H1 (cell line): ENCODE data around the gene PCDHA13. TPM values are rescaled to one million over a fixed set of nuclear protein-coding genes. Genes with fewer than 3 reads are reported as not detected.

ENCODE experiments used
- CTCF ChIA-PET: fragments of 300-600 bp; sonication (Branson Sonifier 250); formaldehyde crosslinking; loops from one replicate; lab custom pipeline; 2021; ENCODE audit not compliant: partially characterized antibody; lab: Charles Lee
- POLR2A ChIA-PET: fragments of 300-600 bp; sonication (Branson Sonifier 250); formaldehyde crosslinking; loops from one replicate; lab custom pipeline; 2021; ENCODE audit warnings: inconsistent platforms; ENCODE audit not compliant: partially characterized antibody; lab: Charles Lee
- DNase-seq, 2 experiments: peaks; one replicate each; pipeline versions ENCODE4 v3.0.0 to v3.0.0-alpha.2; 2010 to 2022; ENCODE audit warnings: low spot score in 2 of 2, low read depth in 1 of 2, mixed read lengths in 1 of 2
- FAIRE-seq: peaks from 2 replicates; lab custom pipeline; 2011; peaks lifted over from hg19 to GRCh38; lab: Jason Lieb, UNC
- H2AFZ ChIP-seq: 2 replicates; pipeline ENCODE4 v1.8.1; 2012; ENCODE audit warnings: low read length, inconsistent platforms
- H2AK5ac ChIP-seq: 2 replicates; pipeline ENCODE4 v1.6.1; 2013; ENCODE audit warnings: low read depth, low read length
- H2BK120ac ChIP-seq: replicated peaks from 2 replicates; pipeline ENCODE3; 2013; ENCODE audit warnings: low read depth, low read length, inconsistent platforms
- H2BK12ac ChIP-seq: 2 replicates; pipeline ENCODE4 v1.6.1; 2013; ENCODE audit warnings: low read depth, low read length
- H2BK15ac ChIP-seq: 2 replicates; pipeline ENCODE4 v1.6.1; 2013; ENCODE audit warnings: low read length
- H2BK20ac ChIP-seq: 2 replicates; pipeline ENCODE4 v1.6.1; 2013; ENCODE audit warnings: low read length
- H2BK5ac ChIP-seq: 2 replicates; pipeline ENCODE4 v1.6.1; 2013; ENCODE audit warnings: low read depth, low read length
- H3K14ac ChIP-seq: 2 replicates; pipeline ENCODE4 v1.6.1; 2013; ENCODE audit warnings: inconsistent platforms; ENCODE audit not compliant: insufficient read length
- H3K18ac ChIP-seq: 2 replicates; pipeline ENCODE4 v1.6.1; 2013; ENCODE audit warnings: low read length; ENCODE audit errors: extremely low read depth
- H3K23ac ChIP-seq: 2 replicates; pipeline ENCODE4 v1.6.1; 2013; ENCODE audit warnings: inconsistent platforms; ENCODE audit not compliant: insufficient read length
- H3K23me2 ChIP-seq: 2 replicates; pipeline ENCODE4 v1.6.1; 2013; ENCODE audit warnings: low read depth, low read length
- H3K27ac ChIP-seq: 2 replicates; pipeline ENCODE4 v1.6.1; 2011; ENCODE audit warnings: low read depth, low read length, inconsistent platforms
- H3K27me3 ChIP-seq, 4 experiments: replicated peaks in 1 of 4; 1 replicate in 1 of 4; 2 replicates in 3 of 4; pipeline versions ENCODE4 v1.6.1 to v1.8.1; 2011 to 2013; ENCODE audit warnings: low read length in 3 of 4, mild to moderate bottlenecking in 3 of 4, inconsistent platforms in 2 of 4, mixed read lengths in 2 of 4, moderate library complexity in 1 of 4; ENCODE audit not compliant: control insufficient read depth in 3 of 4, insufficient read depth in 3 of 4; ENCODE audit errors: extremely low read depth in 1 of 4
- H3K36me3 ChIP-seq, 4 experiments: 2 replicates each; pipeline versions ENCODE4 v1.6.1 to v1.8.1; 2011 to 2013; ENCODE audit warnings: mild to moderate bottlenecking in 4 of 4, low read length in 3 of 4, moderate library complexity in 2 of 4, control low read depth in 1 of 4, inconsistent platforms in 1 of 4; ENCODE audit not compliant: insufficient read depth in 4 of 4, control insufficient read depth in 2 of 4
- H3K4ac ChIP-seq: replicated peaks from 2 replicates; pipeline ENCODE3; 2013; ENCODE audit warnings: low read length, low read depth, mixed read lengths, inconsistent platforms; ENCODE audit not compliant: insufficient read length
- H3K4me1 ChIP-seq, 4 experiments: replicated peaks in 1 of 4; 1 replicate in 1 of 4; 2 replicates in 3 of 4; pipeline versions ENCODE4 v1.6.1 to v1.8.1; 2011 to 2013; ENCODE audit warnings: low read length in 3 of 4, inconsistent platforms in 2 of 4, mixed read lengths in 1 of 4; ENCODE audit not compliant: insufficient read depth in 4 of 4, control insufficient read depth in 3 of 4
- H3K4me2 ChIP-seq, 2 experiments: 2 replicates each; pipeline versions ENCODE4 v1.6.1 to v1.8.1; 2011 to 2013; ENCODE audit warnings: low read depth in 2 of 2, low read length in 2 of 2, control low read depth in 1 of 2, inconsistent platforms in 1 of 2, mild to moderate bottlenecking in 1 of 2; ENCODE audit not compliant: insufficient read depth in 1 of 2
- H3K4me3 ChIP-seq, 4 experiments: fragments of 200-600, 300-600 bp in 1 of 4; sonication (generic), shearing (Covaris generic), sonication (Bioruptor Twin) in 1 of 4; 2 replicates each; pipeline versions ENCODE4 v1.5.1 to v1.8.1; 2011 to 2016; ENCODE audit warnings: low read length in 4 of 4, low read depth in 3 of 4, control low read depth in 2 of 4, inconsistent platforms in 2 of 4, mild to moderate bottlenecking in 2 of 4, mixed read lengths in 1 of 4, moderate library complexity in 1 of 4; ENCODE audit not compliant: insufficient read depth in 2 of 4; ENCODE audit errors: extremely low read depth in 1 of 4
- H3K56ac ChIP-seq: replicated peaks from 2 replicates; pipeline ENCODE3; 2013; ENCODE audit warnings: low read depth, mild to moderate bottlenecking, mixed read lengths, low read length, inconsistent platforms; ENCODE audit not compliant: insufficient read length
- H3K79me1 ChIP-seq: 2 replicates; pipeline ENCODE4 v1.6.1; 2013; ENCODE audit warnings: low read depth, low read length, control low read depth
- H3K79me2 ChIP-seq, 2 experiments: 2 replicates each; pipeline versions ENCODE4 v1.6.1 to v1.8.1; 2012 to 2013; ENCODE audit warnings: low read length in 2 of 2, mild to moderate bottlenecking in 2 of 2, inconsistent platforms in 1 of 2; ENCODE audit not compliant: insufficient read depth in 2 of 2, control insufficient read depth in 1 of 2
- H3K9ac ChIP-seq, 4 experiments: replicated peaks in 1 of 4; 1 replicate in 1 of 4; 2 replicates in 3 of 4; pipeline versions ENCODE4 v1.6.1 to v1.8.1; 2011 to 2013; ENCODE audit warnings: low read depth in 3 of 4, low read length in 3 of 4, control low read depth in 2 of 4, mild to moderate bottlenecking in 2 of 4, moderate library complexity in 2 of 4, inconsistent platforms in 1 of 4; ENCODE audit errors: extremely low read depth in 1 of 4
- H3K9me3 ChIP-seq, 2 experiments: 2 replicates each; pipeline versions ENCODE4 v1.6.1 to v1.8.1; 2012 to 2013; ENCODE audit warnings: mild to moderate bottlenecking in 2 of 2, moderate library complexity in 2 of 2, control low read depth in 1 of 2, inconsistent platforms in 1 of 2, low read depth in 1 of 2, low read length in 1 of 2, mixed read lengths in 1 of 2; ENCODE audit not compliant: insufficient read depth in 2 of 2
- H4K20me1 ChIP-seq, 2 experiments: replicated peaks in 1 of 2; 2 replicates each; pipeline versions ENCODE3 to v1.8.1; 2011 to 2013; ENCODE audit warnings: inconsistent platforms in 2 of 2, low read length in 2 of 2, mild to moderate bottlenecking in 1 of 2; ENCODE audit not compliant: insufficient read depth in 2 of 2, control insufficient read depth in 1 of 2
- H4K5ac ChIP-seq: 2 replicates; pipeline ENCODE4 v1.6.1; 2013; ENCODE audit warnings: low read length, low read depth, mixed read lengths, inconsistent platforms; ENCODE audit not compliant: insufficient read length
- H4K8ac ChIP-seq: 2 replicates; pipeline ENCODE4 v1.8.0; 2013; ENCODE audit warnings: mild to moderate bottlenecking, moderate library complexity, low read length, inconsistent platforms; ENCODE audit not compliant: insufficient read depth; ENCODE audit errors: extremely low read depth
- H4K91ac ChIP-seq: replicated peaks from 2 replicates; pipeline ENCODE3; 2013; ENCODE audit warnings: low read length, mixed read lengths, inconsistent platforms; ENCODE audit not compliant: insufficient read length
- WGBS, 2 experiments: shearing (Covaris generic) in 1 of 2; methylation state at CpG; one replicate each; pipeline versions ENCODE4 v1.1.6 to v1.1.7; 2013 to 2015; ENCODE audit warnings: low lambda C conversion rate in 2 of 2, mixed read lengths in 2 of 2, inconsistent platforms in 1 of 2, low coverage in 1 of 2, missing lambda C conversion rate in 1 of 2; ENCODE audit not compliant: insufficient replicate concordance in 2 of 2, insufficient coverage in 1 of 2, insufficient read length in 1 of 2; ENCODE audit errors: extremely low coverage in 1 of 2, missing lambda C conversion rate in 1 of 2; 5-methylcytosine and 5-hydroxymethylcytosine counted together
- polyA plus RNA-seq, 7 experiments: library from polyadenylated mRNA; depleted of rRNA in 3 of 7; stranded (reverse) in 5 of 7; unstranded in 2 of 7; fragments of >200 nt in 5 of 7; fragments of 200-250 nt in 2 of 7; gene quantifications; 1 replicate in 5 of 7; 2 replicates in 1 of 7; 4 replicates in 1 of 7; pipeline versions ENCODE4 v1.2.1 to v1.2.3, GENCODE V29; 2011 to 2013; ENCODE audit warnings: missing spikeins in 2 of 7, mixed read lengths in 2 of 7
- total RNA-seq: library from RNA; stranded (reverse); fragmentation: NEBNext Ultra II Directional; extraction: Animal tissue kit (Norgen Biotek cat#: 25700); gene quantifications from 2 replicates; pipeline ENCODE4 v1.2.1, GENCODE V29; 2021

Gene PCDHA13
- total and polyA plus RNA-seq, 2 of the 8 experiments (the other 6 are each of a cell fraction or from before 2014, with no cell fraction given), result 1.2 to 1.3 TPM

GRCh38 chr5:140875085-140876065, 6.5 kb upstream of the PCDHA13 start, which contains the start of gene PCDHA12:
Gene PCDHA12 (plus strand): TSS chr5:140875308. CDS start chr5:140875473, 165 bp downstream.
- ChIA-PET CTCF (interaction anchor here (0.6 to 9.3 kb wide), 59 partner anchors 10 to 481 kb away, joined by 3 to 141 read pairs (median 4); partner anchors contain the start of genes PCDHA10, PCDHA4, PCDHA8 and PCDHAC1), POLR2A (interaction anchor here (0.7 to 3.6 kb wide), 8 partner anchors 19 to 177 kb away, joined by 3 to 32 read pairs (median 4); partner anchors contain the start of genes PCDHA10, PCDHA6, PCDHAC1 and PCDHAC2)
- H2BK120ac ChIP-seq, result no peak within 1 kb of the TSS
- H3K4me2 ChIP-seq, result peak within 1 kb of the TSS; percentile 26 to 33
- H4K8ac ChIP-seq, result no peak within 1 kb of the TSS
- WGBS, 2 experiments, result 24% methylated on average over 45 of the region's 47 CpGs; no CpG with 5 or more reads in 1 of the 2 experiments
- no peak within 1 kb of the TSS for H2AFZ ChIP-seq
- H3K4me1 ChIP-seq, result no peaks in the 10 kb centered on the region; a peak in 2 of 7 replicates
- H3K4ac ChIP-seq, result no peak within 1 kb of the TSS
- no peaks in the 10 kb centered on the region for H3K23me2 ChIP-seq
- H3K4me3 ChIP-seq, result peak within 1 kb of the TSS; percentile 55 to 67 (median 65)
- H4K20me1 ChIP-seq, result peaks cover 0 to 3% of the 10 kb centered on the region in 2 experiments
- no peak within 1 kb of the TSS for H2AK5ac ChIP-seq
- H4K91ac ChIP-seq, result no peak within 1 kb of the TSS
- no peak within 1 kb of the TSS for H2BK12ac ChIP-seq
- no peak within 1 kb of the TSS for H3K14ac ChIP-seq
- H2BK15ac ChIP-seq, result no peak within 1 kb of the TSS
- peaks cover 0 to 9% of the 10 kb centered on the region in 2 experiments; a peak in 1 of 4 replicates for H3K9me3 ChIP-seq
- H3K56ac ChIP-seq, result no peak within 1 kb of the TSS
- peak within 1 kb of the TSS; percentile 42 to 65 (median 53); a peak in 6 of 7 replicates for H3K9ac ChIP-seq
- H2BK20ac ChIP-seq, result no peak within 1 kb of the TSS
- H3K27me3 ChIP-seq, result no peaks in the 10 kb centered on the region
- DNase-seq (no peak), FAIRE-seq (peak; percentile 76)
- peaks cover 0 to 19% of the 10 kb centered on the region in 2 experiments; a peak in 2 of 4 replicates for H3K79me2 ChIP-seq
- H2BK5ac ChIP-seq, result no peak within 1 kb of the TSS
- no peak within 1 kb of the TSS; the same call in 1 of the 2 replicates for H3K18ac ChIP-seq
- H4K5ac ChIP-seq, result no peak within 1 kb of the TSS
- H3K27ac ChIP-seq, result no peak within 1 kb of the TSS
- no peaks in the 10 kb centered on the region for H3K79me1 ChIP-seq
- no peak within 1 kb of the TSS for H3K23ac ChIP-seq
- peaks cover 0 to 20% (median 0%) of the 10 kb centered on the region in 4 experiments; a peak in 3 of 8 replicates for H3K36me3 ChIP-seq
